ENCODE measurements around the gene FMNL3. TPM values are rescaled to one million over a fixed set of nuclear protein-coding genes. Genes with fewer than 3 reads are reported as not detected.

Gene FMNL3
- total RNA-seq, 1 experiment from 2014 or later, result 3.5 TPM

DNA sequence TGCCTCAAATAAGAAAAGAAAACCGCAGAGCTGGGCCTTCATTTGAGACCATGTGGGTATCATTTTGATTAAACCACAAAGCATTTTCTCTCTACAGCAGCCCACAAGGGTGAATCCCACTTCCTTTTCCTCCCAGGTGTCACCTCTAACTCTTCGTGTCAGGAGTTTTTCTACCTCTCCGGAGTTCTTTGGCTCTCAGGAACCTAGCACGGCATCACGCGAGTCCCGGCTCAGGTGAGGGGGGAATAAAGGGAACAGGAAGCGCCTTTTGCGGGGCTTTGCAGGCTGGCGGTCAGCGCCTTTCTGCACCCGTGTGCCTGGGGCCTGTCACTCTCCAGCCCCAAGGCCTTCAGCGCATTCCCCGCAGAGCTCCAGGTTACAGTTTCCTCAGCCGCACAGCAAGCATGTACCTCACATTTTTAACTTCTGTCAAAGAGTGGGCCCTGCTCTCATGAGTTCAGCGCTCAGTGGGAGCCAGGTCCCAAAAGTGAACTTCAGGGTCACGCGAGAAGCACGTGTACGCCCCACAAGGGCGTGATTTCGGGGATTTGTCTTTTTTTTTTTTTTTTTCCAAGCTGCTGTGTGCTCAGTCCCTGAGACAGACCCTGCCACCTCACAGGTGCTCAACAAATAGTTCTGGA is 84.6 kb downstream of the FMNL3 start:
- Histone ChIP-seq H3K4me3 (replicated peaks in 1 of 2; ENCODE audit: low read depth in 1 of 2, low read length in 2 of 2) (peak overlapping the region; percentile 60 to 67), H3K9me3 (ENCODE audit: control insufficient read depth in 1 of 2, insufficient read depth in 1 of 2, low read depth in 1 of 2, low read length in 2 of 2) (no peaks in the 10 kb centered on the region), H3K9ac (ENCODE audit: low read length) (peak overlapping the region; percentile 75), H3K27ac (ENCODE audit: low read depth, low read length) (peak overlapping the region; percentile 66), H3K36me3 (ENCODE audit: control insufficient read depth in 1 of 2, insufficient read depth in 2 of 2, low read length in 2 of 2) (no peaks in the 10 kb centered on the region), H3K79me2 (ENCODE audit: insufficient read depth, low read length) (no peaks in the 10 kb centered on the region; the same call in 1 of the 2 replicates), H4K20me1 (ENCODE audit: insufficient read depth) (no peaks in the 10 kb centered on the region), H3K4me2 (ENCODE audit: low read length) (peak overlapping the region; percentile 92), H3K9me2 (ENCODE audit: insufficient read depth) (no peaks in the 10 kb centered on the region), H3K4me1 (ENCODE audit: control insufficient read depth in 1 of 2, insufficient read depth in 2 of 2, low read length in 2 of 2) (peaks cover 19 to 56% of the 10 kb centered on the region in 2 experiments), H2AFZ (ENCODE audit: low read depth, low read length, poor library complexity, severe bottlenecking) (peak overlapping the region; percentile 13), H3K27me3 (ENCODE audit: insufficient read depth, low read length) (no peaks in the 10 kb centered on the region)
- RAD21 ChIA-PET (ENCODE audit: low non-redundant PET in 1 of 2, low total read pairs in 2 of 2, uncharacterized antibody in 2 of 2, unreplicated experiment in 2 of 2), result interaction anchor here in 1 of 2 experiments (0.7 kb wide), 1 partner anchor 119 kb away, joined by 3 read pairs; the partner anchor contains the start of gene TMBIM6
- CTCF ChIA-PET, result interaction anchor here (1.1 to 1.5 kb wide), 8 partner anchors 8 to 324 kb away, joined by 3 to 9 read pairs (median 4); partner anchors contain the start of gene TMBIM6
- intact Hi-C loops (cut with micrococcal nuclease), result no loop called here
- ATAC-seq (no peak), DNase-seq (ENCODE audit: low read depth, low spot score) (no peak)
- TF ChIP-seq ZFX (IDR thresholded peaks at IDR 0.05) (peak; percentile 35; the same call in 1 of the 2 replicates), ELF1 (IDR thresholded peaks at IDR 0.05; ENCODE audit: borderline replicate concordance, low read depth) (no peak), RAD21 (IDR thresholded peaks at IDR 0.05; ENCODE audit: low read depth) (no peak), CBX3 (IDR thresholded peaks at IDR 0.05; ENCODE audit: low read depth) (no peak), EGR1 (IDR thresholded peaks at IDR 0.05; ENCODE audit: low read depth) (no peak)
- TF ChIP-seq, protein P1, sequence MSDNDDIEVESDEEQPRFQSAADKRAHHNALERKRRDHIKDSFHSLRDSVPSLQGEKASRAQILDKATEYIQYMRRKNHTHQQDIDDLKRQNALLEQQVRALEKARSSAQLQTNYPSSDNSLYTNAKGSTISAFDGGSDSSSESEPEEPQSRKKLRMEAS (IDR thresholded peaks at IDR 0.05), result peak; percentile 62; the same call in 1 of the 2 replicates
- BruUV-seq (replicated peaks), result TSS peak; percentile 95
- POLR2A ChIA-PET, result interaction anchor here (1.0 to 1.7 kb wide), 2 partner anchors 119 to 324 kb away, joined by 3 to 9 read pairs; partner anchors contain the start of gene TMBIM6

DNA sequence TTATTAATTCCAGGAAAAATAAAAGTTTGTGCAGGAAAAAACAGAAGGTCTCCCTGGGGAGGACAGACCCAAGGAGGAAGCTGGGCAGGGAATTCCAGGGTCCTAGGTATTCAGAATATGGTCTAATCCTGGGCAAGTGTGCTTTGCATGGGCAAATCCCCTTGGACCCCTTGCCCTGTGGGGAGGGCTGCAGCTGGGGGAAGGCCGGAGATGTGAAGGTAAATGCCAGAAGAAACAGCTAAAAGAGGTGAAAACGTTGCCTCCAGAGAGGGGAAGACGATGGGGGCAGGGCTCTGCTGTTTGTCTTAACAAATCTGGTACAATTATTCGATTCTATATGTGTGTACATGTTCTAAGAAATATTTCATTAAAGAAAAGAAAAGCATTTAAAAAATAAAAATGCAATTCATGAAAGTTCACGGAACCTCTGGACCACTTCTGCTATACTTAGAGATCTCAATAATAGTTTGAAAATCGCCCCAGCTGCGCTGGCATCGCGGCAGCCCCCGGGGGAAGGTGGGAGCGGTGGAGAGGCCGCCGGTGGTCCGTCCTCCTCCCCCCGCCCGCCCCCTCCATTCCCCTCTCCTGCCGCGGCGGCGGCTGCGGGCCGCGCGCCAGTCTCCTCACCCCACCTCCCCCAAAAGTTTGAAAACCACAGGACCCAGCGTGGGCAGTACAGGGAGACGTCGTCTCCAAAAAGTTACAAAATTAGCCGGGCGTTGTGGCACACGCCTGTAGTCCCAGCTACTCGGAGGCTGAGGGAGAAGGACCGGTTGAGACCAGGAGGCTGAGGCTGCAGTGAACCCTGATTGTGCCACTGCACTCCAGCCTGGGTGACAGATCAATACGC is 85.3 kb downstream of the FMNL3 start:
- RAD21 ChIA-PET (ENCODE audit: low non-redundant PET in 1 of 2, low total read pairs in 2 of 2, uncharacterized antibody in 2 of 2, unreplicated experiment in 2 of 2), result no interaction called here

More for the DNA sequence above, 85.3 kb downstream of the FMNL3 start:
- no peak overlapping the region for H2AFZ ChIP-seq (ENCODE audit: low read depth, low read length, poor library complexity, severe bottlenecking)
- no TSS peak for BruUV-seq (replicated peaks)
- peak overlapping the region; percentile 60 to 67; a peak in 3 of 4 replicates for H3K4me3 ChIP-seq (replicated peaks in 1 of 2; ENCODE audit: low read depth in 1 of 2, low read length in 2 of 2)
- no peak for TF ChIP-seq ZNF274 (IDR thresholded peaks at IDR 0.05; ENCODE audit: low read depth, low read length)
- TF ChIP-seq, protein P1 (IDR thresholded peaks at IDR 0.05), result no peak
- no peak for TF ChIP-seq CBX3 (IDR thresholded peaks at IDR 0.05; ENCODE audit: low read depth)
- TF ChIP-seq ELF1 (IDR thresholded peaks at IDR 0.05; ENCODE audit: borderline replicate concordance, low read depth), result no peak
- no peak for TF ChIP-seq TCF7L2 (IDR thresholded peaks at IDR 0.05; ENCODE audit: borderline replicate concordance, extremely low read depth, insufficient read depth, insufficient read length)
- TF ChIP-seq SRF (IDR thresholded peaks at IDR 0.05; ENCODE audit: low read depth), result no peak
- no peaks in the 10 kb centered on the region for H3K9me2 ChIP-seq (ENCODE audit: insufficient read depth)
- ATAC-seq (no peak), DNase-seq (ENCODE audit: low read depth, low spot score) (no peak)
- no peaks in the 10 kb centered on the region for H3K9me3 ChIP-seq (ENCODE audit: control insufficient read depth in 1 of 2, insufficient read depth in 1 of 2, low read depth in 1 of 2, low read length in 2 of 2)
- peaks cover 14 to 48% of the 10 kb centered on the region in 2 experiments for H3K4me1 ChIP-seq (ENCODE audit: control insufficient read depth in 1 of 2, insufficient read depth in 2 of 2, low read length in 2 of 2)
- H3K79me2 ChIP-seq (ENCODE audit: insufficient read depth, low read length), result no peaks in the 10 kb centered on the region; the same call in 1 of the 2 replicates
- no peaks in the 10 kb centered on the region for H3K27me3 ChIP-seq (ENCODE audit: insufficient read depth, low read length)
- H3K27ac ChIP-seq (ENCODE audit: low read depth, low read length), result peak overlapping the region; percentile 66; the same call in 1 of the 2 replicates
- H3K36me3 ChIP-seq (ENCODE audit: control insufficient read depth in 1 of 2, insufficient read depth in 2 of 2, low read length in 2 of 2), result no peaks in the 10 kb centered on the region
- no peaks in the 10 kb centered on the region for H4K20me1 ChIP-seq (ENCODE audit: insufficient read depth)
- POLR2A ChIA-PET, result interaction anchor here (1.0 to 1.7 kb wide), 2 partner anchors 120 to 323 kb away, joined by 3 to 9 read pairs; partner anchors contain the start of gene TMBIM6
- peak overlapping the region; percentile 75 for H3K9ac ChIP-seq (ENCODE audit: low read length)
- CTCF ChIA-PET, result interaction anchor here (1.1 to 1.2 kb wide), 2 partner anchors 11 to 324 kb away, joined by 3 to 4 read pairs; no protein-coding TSS in a partner anchor
- peak overlapping the region; percentile 92 for H3K4me2 ChIP-seq (ENCODE audit: low read length)
- intact Hi-C loops (cut with micrococcal nuclease), result no loop called here
